HG03439 (cell line): ENCODE measurements around the gene NAT8L.

Source experiments
- ATAC-seq: cut with Tn5 transposase; IDR thresholded peaks from one replicate; pipeline ENCODE4 v1.9.1; 2021; ENCODE audit warnings: mild to moderate bottlenecking, moderate library complexity; ENCODE audit not compliant: unreplicated experiment

The NAT8L gene

GRCh38 chr4:2073808-2074481 lies 14.8 kb downstream of the NAT8L start:
- ATAC-seq, result no peak

- no peak for ATAC-seq
These were observed 15.5 kb downstream of the NAT8L start for GRCh38 chr4:2074588-2074987.

DNA sequence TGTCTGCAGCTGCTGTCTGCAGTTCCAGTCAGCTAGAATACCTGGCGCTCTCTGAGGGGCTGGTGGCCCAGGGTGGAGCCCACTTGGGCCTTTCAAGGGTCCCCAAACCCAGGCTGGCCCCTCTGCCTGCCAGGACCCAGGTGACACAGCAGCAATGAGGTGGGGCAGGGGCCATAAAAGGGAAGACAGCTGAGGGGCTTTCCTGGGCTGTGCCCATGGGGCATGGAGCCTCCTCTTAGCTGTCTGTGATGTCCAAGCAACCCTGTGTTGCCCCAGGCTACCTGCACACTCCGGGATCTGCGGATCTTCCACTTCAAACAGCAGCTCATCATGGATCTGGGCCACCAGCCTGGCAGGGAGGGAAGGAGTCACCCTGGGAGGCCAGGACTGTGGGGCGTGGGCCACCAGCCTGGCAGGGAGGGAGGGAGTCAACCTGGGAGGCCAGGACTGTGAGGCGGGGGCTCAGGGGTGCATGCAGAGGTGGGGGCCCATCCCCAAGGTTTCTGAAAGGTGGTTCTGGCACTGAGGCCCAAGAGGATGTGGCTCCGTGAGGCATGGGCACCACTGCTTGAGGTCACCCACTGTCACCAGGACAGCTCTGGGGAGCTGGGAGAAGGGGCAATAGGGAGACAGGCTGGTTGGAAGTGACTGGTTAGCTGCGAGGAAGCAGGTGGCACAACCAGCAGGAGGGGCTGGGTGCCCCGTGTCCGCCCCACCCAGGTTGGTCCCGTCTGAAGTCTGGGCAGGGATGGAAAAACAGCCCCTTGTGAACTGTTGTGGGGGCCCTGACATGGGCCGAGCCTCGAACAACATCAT lies 16.3 kb downstream of the NAT8L start:
- no peak for ATAC-seq

- no peak for ATAC-seq
These were observed 17.1 kb downstream of the NAT8L start for GRCh38 chr4:2075987-2076907.

DNA sequence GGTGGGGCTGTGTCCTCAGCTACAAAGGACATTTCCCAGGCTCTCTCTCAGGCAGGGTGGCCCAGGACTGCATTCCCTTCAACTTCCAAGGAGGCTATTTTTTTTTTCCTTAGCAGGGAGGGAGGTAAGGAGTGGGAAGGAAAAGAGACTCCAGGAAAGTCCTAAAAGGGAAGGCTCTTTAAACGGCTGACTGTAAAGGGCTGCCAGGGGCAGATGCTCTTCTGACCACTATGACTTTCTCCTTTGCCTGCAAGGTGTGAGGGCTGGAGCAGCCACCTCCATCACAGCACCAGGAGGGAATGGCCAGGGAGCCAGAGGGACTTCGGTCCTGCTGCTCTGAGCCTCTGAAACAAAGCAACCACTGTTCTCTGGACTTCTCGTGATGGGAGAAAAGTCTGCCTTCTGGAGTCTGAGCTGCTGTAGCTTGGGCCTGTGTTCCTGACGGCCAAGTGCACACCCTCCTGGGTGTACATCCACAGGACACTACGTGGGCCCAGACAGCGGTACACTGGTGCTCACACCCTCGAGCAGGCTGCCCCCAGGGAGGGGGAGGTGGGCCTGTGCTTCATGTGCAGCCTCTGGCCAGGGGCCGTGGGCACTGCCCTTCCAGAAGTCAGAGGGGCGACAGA lies 17.9 kb downstream of the NAT8L start:
- no peak for ATAC-seq

DNA sequence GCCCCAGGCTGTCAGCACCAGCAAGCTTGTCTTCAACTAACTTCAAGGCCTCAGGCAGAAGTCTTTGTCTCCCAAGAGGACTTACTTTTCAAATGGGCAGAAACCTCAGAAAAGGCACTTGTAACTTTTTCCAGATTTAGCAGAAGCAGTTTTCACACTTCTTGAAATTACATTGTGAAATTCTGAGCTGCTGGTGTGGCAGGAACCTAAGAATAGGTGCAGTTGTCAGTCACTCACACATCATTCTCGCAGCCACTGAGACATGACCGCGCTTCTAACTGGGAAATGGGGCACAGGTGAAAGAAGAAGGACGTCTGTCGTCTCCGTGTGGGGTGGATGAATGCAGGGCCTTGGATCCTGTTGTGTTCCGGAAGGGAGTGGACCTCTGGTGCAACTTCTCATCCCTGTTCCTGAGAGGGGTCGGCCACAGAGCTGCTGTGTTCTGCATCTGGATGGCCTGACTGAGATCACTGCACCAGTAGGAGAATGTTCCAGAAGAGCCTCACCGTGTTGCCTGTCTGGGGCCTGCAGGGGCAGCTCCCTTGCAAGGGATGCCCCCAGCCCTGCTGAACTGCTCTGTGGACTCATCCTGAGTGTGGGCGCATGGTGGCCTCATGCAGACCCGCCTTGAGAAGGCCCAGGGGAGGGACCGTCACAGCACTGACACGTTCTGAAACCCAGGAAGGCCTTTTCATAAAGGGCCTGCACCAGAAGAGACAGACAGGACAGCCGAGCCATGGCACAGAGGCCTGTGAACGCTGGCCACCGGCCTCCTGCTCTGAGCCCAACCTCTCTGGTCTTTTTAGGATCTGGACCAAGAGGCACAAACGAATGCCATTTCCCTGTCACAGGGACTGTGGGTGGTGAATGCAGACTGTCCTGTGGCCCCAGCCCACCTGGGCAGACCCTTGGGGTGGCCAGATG lies 18.7 kb downstream of the NAT8L start:
- ATAC-seq, result no peak

DNA sequence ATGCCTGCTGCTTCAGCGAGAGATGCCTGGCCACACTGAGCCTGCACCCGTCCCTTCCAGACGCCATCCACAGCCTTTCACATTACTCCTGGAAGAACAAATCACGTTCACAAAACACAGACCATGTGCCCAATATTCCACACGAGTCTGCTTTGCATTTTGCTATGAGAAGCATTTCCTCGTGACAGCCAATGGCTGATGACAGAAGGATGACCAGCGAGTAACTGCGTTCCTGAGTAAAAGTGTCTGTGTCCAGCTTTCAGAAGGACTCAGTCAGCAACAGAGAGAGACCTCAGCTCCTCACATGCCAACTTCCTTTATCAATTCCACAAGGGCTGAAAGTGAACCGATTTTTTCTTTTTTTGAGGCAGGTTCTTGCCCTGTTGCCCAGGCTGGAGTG lies 19.5 kb downstream of the NAT8L start:
- no peak for ATAC-seq

DNA sequence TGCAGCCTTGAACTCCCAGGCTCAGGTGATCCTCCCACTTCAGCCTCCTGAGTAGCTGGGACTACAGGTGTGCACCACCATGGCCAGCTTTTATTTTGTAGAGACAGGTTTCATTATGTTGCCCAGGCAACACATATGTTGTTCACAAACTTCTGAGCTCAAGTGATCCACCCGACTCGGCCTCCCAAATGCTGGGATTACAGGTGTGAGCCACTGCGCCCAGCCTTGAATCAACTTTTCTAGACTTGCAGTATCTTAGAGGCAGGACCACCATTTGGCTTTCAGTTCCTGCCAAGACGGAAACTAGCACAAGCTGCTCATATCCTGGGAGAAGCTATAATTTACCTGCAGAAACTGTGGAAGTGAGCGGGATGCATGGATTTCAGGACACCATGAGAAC lies 19.9 kb downstream of the NAT8L start:
- no peak for ATAC-seq

- no peak for ATAC-seq
These were observed 20.8 kb downstream of the NAT8L start for GRCh38 chr4:2079926-2080325.

DNA sequence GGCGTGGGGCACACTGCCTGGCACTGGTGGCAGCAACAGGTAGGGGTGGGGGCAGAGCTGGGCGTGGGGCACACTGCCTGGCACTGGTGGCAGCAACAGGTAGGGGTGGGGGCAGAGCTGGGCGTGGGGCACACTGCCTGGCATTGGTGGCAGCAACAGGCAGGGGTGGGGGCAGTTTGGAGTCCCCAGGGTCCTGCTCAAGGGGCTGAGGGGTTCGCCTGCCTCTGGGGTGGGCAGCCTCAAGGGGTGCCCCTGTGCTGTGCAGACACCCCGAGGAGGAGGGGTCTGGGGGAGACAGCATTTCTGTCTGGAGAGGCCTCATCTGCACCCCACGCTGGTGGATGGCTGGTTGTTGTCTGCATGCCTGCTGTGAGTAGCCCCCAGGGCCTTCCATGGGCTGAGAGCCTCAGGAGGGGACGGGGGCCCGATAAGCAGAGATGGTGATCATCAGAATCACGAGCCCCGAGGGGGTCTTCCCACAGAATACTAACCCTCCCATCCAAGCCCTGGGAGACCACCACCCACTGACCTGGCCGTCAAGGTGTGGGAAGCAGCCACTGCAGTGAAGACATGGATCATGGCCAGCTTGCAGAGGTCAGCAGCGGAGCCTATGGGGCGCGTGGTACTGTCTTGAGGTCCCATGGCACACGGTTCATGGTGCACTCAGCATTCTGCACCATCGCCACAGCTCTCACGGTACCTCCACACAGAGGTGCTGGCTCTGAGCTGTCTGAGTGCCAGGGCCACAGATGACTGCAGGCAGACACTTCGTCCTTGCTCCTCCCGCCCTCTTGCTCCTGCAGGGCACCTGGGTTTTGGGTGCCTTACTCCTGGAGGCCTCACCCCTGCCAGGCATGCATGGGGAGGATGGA lies 21.5 kb downstream of the NAT8L start:
- no peak for ATAC-seq

GRCh38 chr4:2081540-2081939 lies 22.4 kb downstream of the NAT8L start:
- ATAC-seq, result no peak

GRCh38 chr4:2082118-2082517 lies 23.0 kb downstream of the NAT8L start:
- ATAC-seq, result no peak

GRCh38 chr4:2082627-2083026 lies 23.5 kb downstream of the NAT8L start:
- ATAC-seq, result no peak

DNA sequence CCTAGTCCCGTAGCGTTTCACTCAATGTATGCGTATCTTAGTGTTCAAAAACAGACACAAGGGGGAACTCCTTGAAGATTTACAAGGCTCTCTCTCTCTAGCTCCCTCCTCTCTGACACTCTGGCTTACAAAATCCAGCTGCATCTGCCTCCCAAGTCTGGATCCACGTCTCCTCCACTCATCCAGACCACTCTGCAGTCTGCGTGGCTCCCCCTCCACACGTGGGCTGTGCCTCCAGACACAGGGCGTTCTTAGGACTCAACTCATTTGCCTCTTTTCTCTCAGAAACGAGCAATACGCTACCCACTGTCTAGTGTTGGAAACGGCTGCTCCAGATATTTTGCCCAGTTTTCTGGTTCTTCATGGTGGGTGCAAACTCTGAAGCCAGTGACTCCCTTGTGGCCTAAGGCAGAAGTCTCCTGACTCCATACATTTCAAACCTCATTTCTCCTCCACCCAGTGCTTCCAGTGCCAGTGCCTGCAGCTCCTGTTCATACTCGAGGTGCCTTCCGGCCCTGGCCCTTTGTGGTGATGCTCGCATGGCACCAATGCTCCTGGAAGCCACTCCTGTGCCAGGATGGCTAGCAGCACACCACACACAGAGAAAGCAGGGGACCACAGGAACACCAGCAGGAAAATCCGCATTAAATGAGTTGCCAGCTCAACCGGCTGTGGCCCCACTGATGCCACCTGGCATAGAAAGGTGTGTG lies 24.1 kb downstream of the NAT8L start:
- ATAC-seq, result no peak

DNA sequence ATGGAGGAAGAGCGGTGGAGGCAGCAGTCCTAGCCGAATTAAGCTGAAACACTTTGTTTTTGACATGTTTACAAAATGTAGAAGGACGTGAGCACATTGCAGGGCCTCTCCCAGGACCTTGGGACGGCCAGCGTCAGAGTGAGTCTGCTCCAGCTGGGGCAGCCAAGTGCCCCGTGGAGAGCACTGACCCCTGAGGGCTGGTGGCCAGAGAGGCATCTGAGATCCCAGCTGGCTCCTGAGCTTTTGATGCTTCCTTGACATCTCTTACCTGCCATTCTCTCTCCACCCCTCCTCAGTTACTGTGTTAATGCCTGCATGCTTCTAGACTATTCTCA lies 24.7 kb downstream of the NAT8L start:
- ATAC-seq, result no peak

DNA sequence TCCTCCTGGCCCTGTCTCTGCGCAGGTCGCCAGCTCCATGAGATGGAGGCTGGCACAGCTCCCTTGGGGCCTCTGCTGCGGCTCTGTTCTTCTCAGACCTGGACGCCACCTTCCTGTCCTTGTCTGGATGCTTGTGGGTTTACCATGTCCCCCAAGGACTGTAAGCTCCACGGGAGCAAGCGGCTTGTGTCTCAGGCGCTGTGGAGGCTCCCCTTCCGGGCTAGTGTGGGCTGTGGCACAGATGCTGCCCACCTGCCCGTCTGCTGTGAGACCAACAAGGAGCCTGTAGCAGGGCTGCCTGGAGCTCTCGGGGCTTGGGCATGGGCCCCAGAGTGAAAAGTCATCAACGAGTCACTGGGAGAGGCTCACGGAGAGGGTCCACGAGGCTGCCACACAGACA lies 25.2 kb downstream of the NAT8L start:
- ATAC-seq, result no peak

DNA sequence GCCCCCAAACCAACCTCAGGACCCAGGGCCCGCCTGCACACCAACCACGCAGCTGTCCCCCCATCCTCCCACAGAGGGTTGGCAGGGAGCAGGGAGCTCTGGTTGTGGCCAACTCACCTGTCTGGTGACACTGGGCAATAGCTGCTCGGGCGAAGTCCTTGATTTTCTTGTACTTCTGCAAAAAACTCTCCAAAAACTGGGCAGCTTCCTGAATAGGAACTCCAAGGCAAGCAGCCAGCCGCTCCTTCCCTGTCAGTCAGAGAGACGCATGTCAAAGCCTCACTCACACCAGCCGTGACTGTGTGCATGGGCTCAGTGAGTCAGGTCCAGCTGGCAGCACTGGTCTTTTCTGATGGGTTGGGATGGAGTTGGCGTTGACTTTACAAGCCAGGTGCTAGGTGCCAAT lies 26.4 kb downstream of the NAT8L start:
- no peak for ATAC-seq

DNA sequence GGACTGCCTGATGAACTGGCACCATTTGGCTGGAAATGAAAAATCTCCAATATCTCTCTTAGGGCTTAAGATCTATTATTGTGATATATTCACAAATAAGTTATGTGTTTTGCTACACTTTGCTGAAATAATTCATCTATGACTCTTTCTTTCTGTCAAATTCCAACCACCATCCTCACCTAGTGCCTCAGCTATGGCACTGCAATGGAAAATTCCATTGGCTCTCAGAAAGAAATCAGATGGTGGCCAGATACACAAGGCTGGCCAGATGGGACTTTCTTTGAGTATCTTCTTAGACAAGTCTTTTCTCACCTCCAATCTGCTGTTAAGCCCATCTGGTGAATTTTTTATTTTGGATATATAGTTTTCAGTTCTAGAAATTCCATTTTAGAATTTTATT lies 28.0 kb downstream of the NAT8L start:
- no peak for ATAC-seq

DNA sequence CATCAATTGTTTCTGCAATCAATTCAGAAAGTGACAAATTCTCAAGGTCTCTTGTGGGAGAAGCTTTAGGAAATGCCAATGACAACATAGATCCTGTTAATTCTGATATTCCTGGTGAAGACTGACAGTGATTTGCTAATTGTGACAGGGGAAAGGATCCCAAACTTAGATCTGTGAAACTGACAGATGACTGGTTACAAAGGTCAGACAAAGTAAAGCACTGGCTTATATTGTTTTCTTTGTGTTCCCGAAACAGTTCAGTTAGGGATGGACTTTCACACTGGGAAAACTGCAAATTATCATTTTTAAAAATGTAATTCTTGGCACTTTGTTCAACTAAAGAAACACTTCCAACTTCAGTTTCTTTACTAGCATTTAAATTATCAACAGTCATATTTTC lies 30.1 kb downstream of the NAT8L start:
- no peak for ATAC-seq
